ENCODE measurements around the gene FRMD1.
A peak's percentile ranks its signal among the peaks of the same experiment; 100 is the strongest.

FRMD1 gene

DNA sequence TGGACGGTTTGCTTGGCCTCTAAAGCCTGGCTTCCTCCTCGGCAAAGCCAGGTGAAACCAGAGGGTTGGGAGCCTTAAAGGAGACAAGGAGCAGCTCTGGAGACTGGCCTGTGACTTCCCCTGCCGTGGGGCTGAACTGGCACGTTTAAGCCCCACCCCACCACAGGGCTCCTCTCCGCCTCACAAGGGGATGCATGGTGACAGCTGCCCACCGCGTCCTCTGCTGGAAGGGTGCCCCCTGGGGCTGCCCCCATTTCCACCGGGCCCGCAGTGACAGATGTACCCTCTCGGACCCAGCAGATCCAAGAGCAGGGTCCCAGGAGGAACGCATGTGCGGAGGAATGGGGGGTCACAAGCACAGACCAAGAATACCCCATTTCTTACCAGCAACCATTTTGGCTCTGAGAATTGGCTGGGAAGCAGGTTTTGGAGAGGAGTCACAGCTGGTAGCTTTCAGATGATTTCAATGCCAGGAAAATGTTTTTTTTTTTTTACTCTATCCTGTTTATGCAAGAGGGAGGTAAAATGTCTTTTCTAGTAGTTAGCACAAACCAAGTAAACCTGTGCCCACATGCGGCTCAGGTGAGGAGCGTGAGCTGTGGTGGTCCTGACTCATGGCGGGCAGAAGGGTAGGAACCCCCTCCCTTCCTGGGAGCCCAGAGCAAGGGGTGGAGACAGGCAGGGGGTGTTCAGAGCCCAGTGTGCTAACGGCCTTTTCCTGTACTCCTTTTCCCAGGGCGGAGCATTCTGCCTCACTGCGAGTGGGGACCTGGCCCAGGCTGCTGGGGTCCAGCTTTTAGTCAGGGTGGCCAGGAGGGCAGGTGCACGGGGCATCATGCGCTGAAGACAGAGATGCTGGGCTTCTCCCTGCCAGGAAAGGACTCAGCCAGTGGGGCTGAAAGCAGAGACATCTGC lies 33.0 kb downstream of the FRMD1 start:
- no peak for DNase-seq
- TF ChIP-seq POLR2A (IDR thresholded peaks at IDR 0.05; ENCODE audit: low read length) (no peak), GATA1 (IDR thresholded peaks at IDR 0.05; ENCODE audit: low read depth, low read length) (no peak)

DNA sequence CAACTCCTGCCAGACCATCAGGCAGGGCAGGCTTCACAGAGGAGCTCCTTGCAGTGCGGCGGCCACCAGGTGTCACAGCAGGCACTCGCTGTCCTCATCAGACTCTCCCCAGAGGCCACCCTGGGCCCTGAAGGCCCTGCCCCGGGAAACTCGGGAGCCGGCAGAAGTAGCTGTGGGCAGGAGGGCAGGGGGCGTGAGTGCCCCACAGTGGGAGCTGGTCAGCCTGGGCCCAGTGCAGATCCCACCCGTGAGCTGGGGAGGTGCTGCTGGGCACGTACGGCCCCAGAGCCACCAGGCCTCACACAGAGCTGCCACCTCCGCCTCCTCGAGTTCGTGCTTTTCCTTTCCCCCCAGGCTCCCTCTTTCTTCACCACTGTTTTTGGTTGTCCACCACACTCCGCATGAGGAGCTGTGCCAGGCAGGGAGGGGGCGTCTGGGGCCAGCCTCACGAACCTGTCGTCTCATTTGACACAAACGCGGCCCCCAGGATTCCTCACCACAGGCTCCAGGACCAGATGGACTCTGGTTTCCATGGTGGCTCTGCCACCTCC lies 33.8 kb downstream of the FRMD1 start:
- no peak for DNase-seq
- TF ChIP-seq GATA1 (IDR thresholded peaks at IDR 0.05; ENCODE audit: low read depth, low read length) (no peak), POLR2A (IDR thresholded peaks at IDR 0.05; ENCODE audit: low read length) (no peak)

DNA sequence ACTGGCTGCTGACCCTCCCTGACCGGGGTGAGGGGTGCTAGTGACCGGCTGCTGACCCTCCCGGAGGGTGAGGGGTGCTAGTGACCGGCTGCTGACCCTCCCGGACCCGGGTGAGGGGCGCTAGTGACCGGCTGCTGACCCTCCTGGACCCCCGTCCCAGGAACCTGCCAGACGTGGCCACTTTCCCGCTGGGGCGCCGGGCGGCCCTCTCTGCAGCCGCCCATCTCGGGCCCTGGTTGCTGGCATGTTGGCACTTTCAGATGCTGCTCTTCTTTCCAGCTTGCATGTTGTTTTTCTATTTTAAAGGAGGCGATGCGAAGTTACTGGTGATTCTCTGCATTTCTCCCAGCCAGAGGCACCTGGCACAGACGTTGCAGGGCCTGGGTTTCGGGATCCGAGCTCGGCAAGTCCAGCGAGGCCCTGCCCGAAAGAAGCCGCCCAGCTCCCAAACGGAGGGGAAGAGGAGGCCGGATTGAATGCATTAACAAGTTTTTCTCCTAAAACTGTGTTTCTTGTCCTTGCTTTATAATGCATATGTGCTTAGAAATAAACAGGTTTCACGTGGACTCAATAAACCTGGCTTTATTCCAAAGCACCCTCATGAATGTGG lies 34.4 kb downstream of the FRMD1 start:
- no peak for TF ChIP-seq GATA1 (IDR thresholded peaks at IDR 0.05; ENCODE audit: low read depth, low read length)
- no peak for TF ChIP-seq POLR2A (IDR thresholded peaks at IDR 0.05; ENCODE audit: low read length)
- DNase-seq, result no peak

DNA sequence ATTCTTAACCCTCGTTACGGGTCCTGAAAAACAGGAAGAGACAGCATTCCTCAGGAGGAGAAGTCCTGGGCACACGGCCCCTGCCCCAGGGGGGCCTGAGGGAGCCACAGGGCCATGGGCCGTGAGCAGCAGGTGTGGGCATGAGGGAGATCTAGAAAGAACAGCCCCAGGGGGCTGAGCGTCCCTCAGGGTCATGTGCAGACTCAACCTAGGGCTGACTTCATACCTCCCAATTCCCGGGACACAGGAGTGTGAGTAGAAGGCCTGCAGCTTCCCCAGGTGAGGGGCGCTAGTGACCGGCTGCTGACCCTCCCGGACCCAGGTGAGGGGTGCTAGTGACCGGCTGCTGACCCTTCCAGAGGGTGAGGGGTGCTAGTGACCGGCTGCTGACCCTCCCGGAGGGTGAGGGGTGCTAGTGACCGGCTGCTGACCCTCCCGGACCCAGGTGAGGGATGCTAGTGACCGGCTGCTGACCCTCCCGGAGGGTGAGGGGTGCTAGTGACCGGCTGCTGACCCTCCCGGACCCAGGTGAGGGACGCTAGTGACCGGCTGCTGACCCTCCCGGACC lies 35.1 kb downstream of the FRMD1 start:
- TF ChIP-seq GATA1 (IDR thresholded peaks at IDR 0.05; ENCODE audit: low read depth, low read length) (no peak), POLR2A (IDR thresholded peaks at IDR 0.05; ENCODE audit: low read length) (no peak)
- DNase-seq, result no peak

DNA sequence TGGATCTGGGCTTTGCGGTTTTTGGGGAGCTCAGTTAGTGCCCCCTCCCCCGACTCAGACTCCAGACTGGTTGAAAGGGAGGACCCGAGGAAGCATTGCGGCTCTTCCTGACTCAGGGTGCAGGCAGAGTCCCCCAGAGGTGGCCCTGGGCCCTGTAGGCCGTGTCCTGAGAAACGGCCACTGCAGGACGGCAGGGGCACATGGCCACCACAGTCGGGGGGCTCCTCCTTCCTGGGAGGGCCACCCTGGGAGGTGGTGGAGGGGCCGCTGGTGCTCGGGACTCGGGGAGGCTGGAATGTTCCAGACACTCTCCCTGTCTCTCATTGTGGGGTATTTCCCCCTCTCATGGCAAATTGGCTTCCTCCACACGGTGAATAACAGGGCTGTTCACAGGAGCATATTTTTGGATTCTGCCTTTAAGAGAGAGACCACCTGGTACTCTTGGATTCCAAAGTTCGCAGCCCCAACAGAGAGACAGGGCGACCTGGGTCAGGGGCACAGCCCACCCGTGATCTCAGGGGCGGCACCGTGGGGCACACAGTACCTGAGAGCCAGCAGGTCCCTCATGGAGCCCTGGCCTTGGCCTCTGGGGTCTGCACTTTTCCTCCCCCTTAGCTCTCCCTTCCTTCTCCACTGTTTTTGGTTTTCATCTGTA lies 35.7 kb downstream of the FRMD1 start:
- TF ChIP-seq POLR2A (IDR thresholded peaks at IDR 0.05; ENCODE audit: low read length) (no peak), GATA1 (IDR thresholded peaks at IDR 0.05; ENCODE audit: low read depth, low read length) (no peak)
- DNase-seq, result no peak

DNA sequence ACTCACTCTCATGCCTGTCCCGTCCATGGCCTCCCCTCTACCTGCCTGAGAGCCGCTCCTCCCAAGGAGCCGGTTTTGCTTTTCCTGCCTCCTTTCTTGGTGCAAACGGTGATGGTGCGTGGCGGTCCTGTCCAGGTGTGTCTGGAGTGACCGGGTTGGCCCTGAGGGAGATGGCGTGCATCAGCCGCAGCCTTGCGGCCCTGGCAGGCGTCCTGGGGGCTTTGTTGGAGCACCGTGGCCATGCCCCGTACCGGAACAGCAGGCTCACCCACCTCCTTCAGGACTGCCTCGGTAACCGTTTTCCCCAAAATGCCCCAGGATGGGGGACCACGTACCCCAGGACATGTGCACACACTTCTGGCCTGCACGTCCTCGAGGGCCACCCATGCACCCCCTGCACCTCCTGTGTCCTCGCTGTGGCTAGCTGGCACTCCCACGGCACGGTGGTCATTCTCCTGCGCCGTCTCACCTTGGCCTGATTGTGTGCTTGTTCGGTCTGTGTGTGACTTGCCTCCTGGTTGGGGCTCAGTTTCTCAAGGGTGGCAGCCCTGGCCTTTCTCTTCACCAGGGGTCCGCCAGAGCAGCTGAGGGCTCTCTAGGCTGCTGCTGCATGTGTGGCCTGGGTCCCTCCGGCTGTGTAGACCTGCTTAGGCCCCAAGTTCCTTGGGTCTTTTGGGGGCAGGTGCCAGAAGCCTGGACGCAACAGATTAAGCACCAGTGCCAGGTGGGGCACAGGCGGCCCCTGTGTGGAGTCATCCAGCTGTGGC lies 36.4 kb downstream of the FRMD1 start:
- DNase-seq, result no peak
- TF ChIP-seq GATA1 (IDR thresholded peaks at IDR 0.05; ENCODE audit: low read depth, low read length), result no peak
- no peak for TF ChIP-seq POLR2A (IDR thresholded peaks at IDR 0.05; ENCODE audit: low read length)

DNA sequence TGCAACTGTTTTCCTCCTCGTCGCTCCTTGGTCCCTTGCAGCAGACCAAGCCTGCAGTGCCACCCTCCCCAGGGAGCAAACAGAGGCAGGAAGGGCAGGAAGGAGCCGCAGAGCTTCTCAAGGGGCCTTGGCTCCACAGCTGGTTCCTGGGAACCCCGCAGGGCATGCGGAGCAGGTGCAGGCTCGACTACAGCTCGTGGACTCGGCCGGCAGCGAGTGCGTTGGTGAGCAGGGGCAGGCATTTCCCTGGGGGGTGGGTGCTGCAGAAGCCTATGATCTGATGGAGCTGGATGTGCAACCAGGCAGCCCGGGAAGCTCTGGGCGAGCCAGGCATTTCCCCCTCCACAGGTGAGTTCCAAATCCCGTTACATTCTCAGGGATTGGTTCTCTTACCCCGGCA lies 37.1 kb downstream of the FRMD1 start:
- TF ChIP-seq POLR2A (IDR thresholded peaks at IDR 0.05; ENCODE audit: low read length) (no peak), GATA1 (IDR thresholded peaks at IDR 0.05; ENCODE audit: low read depth, low read length) (no peak)
- no peak for DNase-seq

DNA sequence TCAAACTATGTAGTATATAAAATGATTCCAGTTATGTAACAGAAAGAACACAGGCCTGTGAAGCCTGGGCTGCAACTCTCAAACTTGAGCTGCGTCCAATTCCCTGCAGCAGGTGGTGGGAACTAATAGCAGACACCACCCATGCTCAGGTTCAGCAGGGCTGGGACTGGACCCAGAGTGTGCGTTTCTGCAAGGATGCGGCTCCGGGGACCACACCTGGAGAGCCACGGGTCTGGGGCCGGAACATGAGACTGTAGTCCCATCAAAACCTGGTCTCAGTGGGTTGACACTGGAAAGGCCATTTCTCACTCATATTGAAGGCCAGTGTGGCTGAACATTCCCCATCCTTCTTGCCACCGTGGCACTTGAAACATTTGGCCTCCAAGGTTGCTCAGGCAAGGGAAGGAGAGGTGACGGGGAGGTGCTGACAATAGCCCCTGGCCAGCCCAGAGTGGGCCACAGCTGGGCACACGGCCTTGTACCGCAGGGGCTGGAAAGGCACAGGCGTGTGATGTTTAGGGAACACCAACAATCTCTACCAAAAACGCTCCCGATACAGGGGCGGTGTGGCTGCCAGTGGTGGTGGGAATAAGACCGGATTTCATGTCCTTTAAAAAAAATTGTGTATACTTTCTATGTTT lies 38.0 kb downstream of the FRMD1 start:
- no peak for DNase-seq
- TF ChIP-seq GATA1 (IDR thresholded peaks at IDR 0.05; ENCODE audit: low read depth, low read length) (no peak), POLR2A (IDR thresholded peaks at IDR 0.05; ENCODE audit: low read length) (no peak)

DNA sequence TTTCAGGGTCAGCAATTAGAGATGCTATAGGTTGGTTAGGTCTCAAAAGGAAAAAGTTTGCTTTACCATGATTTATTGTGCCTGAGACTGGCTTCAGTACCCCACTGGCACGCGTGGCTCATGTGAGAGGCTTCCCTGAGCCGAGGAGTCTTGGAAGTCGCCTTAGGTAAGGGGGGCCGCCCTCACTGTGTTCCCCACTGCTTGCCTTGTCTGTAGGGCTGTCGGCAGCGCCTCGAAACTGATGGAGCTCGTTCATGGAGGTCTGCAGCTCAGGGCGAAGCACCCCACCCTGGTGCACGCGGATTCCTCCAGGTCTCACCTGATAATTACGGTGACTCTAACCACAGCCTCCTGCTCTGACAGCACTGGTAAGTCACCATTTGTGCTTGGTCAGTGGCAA lies 39.2 kb downstream of the FRMD1 start:
- DNase-seq, result peak in 1 of 2 experiments; percentile 2
- no peak for TF ChIP-seq POLR2A (IDR thresholded peaks at IDR 0.05; ENCODE audit: low read length)
- no peak for TF ChIP-seq GATA1 (IDR thresholded peaks at IDR 0.05; ENCODE audit: low read depth, low read length)

DNA sequence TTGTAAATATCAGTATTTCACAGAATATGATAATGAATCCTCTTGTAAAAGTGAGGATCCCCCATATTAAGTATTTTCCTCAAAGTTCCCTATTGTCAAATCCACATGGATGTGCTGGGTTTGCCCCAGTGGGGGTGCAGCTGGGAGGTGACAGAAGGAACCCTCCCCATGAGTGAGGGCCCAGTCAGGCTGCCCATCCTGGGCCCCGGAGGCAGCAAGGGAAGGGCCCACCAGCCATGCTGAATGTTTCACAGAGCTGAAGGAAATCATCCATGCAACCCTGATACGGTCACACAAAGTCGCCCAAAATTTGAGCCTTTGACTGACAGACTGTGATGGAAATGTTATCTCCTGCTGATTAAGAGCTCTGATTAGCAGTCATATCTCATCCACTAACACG lies 39.7 kb downstream of the FRMD1 start:
- no peak for DNase-seq
- TF ChIP-seq GATA1 (IDR thresholded peaks at IDR 0.05; ENCODE audit: low read depth, low read length) (no peak), POLR2A (IDR thresholded peaks at IDR 0.05; ENCODE audit: low read length) (no peak)

DNA sequence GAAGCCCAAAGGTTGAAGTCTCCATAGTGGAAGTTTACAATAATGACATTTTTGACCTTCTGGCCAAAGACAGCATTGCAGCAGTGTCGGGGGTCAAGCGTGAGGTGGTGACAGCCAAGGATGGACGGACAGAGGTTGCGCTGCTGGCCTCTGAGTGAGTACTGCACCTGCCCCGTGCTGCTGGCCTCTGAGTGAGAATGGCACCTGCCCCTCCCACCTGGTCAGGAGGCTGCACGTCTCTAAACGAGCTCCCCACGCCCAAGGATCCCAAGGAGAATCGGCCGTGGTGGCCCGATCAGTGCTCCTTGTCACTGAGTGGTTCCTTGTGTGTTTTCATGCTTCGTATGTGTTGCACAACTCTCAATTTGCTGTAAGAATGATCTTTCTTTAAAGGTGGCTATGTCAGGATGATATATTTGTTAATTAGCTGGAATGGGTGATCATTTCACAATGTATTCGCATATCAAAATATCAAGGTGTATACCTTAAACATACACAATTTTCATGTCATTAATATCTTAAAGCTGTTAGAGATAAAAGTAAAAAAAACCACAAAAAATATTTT lies 40.4 kb downstream of the FRMD1 start:
- no peak for TF ChIP-seq POLR2A (IDR thresholded peaks at IDR 0.05; ENCODE audit: low read length)
- no peak for TF ChIP-seq GATA1 (IDR thresholded peaks at IDR 0.05; ENCODE audit: low read depth, low read length)

DNA sequence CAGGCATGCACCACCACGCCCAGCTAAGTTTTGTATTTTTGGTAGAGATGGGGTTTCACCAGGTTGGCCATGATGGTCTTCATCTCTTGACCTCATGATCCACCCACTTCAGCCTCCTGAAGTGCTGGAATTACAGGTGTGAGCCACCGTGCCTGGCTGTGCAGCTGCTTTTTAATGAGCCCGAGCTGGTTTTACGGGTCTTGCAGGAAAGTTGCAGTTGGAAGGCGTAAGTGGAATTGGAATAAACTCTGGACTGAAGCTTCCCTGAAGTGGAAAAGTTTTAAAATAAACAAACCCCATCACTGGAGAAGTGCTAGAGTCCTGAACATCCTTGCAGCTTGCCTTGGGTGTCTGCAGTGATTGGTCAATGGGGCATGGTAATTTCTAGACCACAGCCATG lies 41.2 kb downstream of the FRMD1 start:
- no peak for DNase-seq

More for the DNA sequence above, 40.4 kb downstream of the FRMD1 start:
- DNase-seq, result no peak

More for the DNA sequence above, 41.2 kb downstream of the FRMD1 start:
- TF ChIP-seq POLR2A (IDR thresholded peaks at IDR 0.05; ENCODE audit: low read length), result no peak
- TF ChIP-seq GATA1 (IDR thresholded peaks at IDR 0.05; ENCODE audit: low read depth, low read length), result no peak
